ENCODE results near the gene SAE1.

The SAE1 gene

GRCh38 chr19:47225746-47226425, 95.3 kb downstream of the SAE1 start:
- peak; percentile 90 to 95 for DNase-seq

- DNase-seq: no peak
Measured at GRCh38 chr19:47226426-47227351, 96.1 kb downstream of the SAE1 start.

- DNase-seq: peak; percentile 45 to 48
Measured at GRCh38 chr19:47227352-47228167, 96.9 kb downstream of the SAE1 start.

GRCh38 chr19:47228168-47228936, 97.7 kb downstream of the SAE1 start:
- DNase-seq: peak in 1 of 2 experiments; percentile 35

GRCh38 chr19:47228937-47229675, 98.5 kb downstream of the SAE1 start:
- DNase-seq: no peak

- no peak for DNase-seq
Measured at GRCh38 chr19:47229676-47230053, 99.0 kb downstream of the SAE1 start.

GRCh38 chr19:47230054-47230920, 99.7 kb downstream of the SAE1 start:
- peak; percentile 37 to 70 for DNase-seq

- no peak for DNase-seq
Measured at GRCh38 chr19:47230921-47231214, 100.2 kb downstream of the SAE1 start, which contains the start of gene BBC3. Gene BBC3, minus strand, starts transcription at chr19:47231199. Its CDS starts 2,768 bp downstream, at chr19:47228431.

GRCh38 chr19:47231215-47232054, 100.8 kb downstream of the SAE1 start:
- peak; percentile 49 to 84 for DNase-seq

GRCh38 chr19:47232422-47233211, 102.0 kb downstream of the SAE1 start:
- no peak for DNase-seq

GRCh38 chr19:47236072-47236675, 105.5 kb downstream of the SAE1 start:
- DNase-seq: no peak

GRCh38 chr19:47239152-47239551, 108.5 kb downstream of the SAE1 start:
- DNase-seq: no peak

GRCh38 chr19:47239610-47240296, 109.1 kb downstream of the SAE1 start:
- peak; percentile 85 to 96 for DNase-seq

- no peak for DNase-seq
Measured at GRCh38 chr19:47240556-47240955, 109.9 kb downstream of the SAE1 start.

- peak; percentile 79 to 88 for DNase-seq
Measured at GRCh38 chr19:47240996-47241918, 110.6 kb downstream of the SAE1 start.

GRCh38 chr19:47241919-47242577, 111.4 kb downstream of the SAE1 start:
- no peak for DNase-seq
